Measurements from ENCODE around the gene TAF7L.

GRCh38 chrX:101252634-101253033 is 38.5 kb downstream of the TAF7L start:
- TF ChIP-seq, protein P1, sequence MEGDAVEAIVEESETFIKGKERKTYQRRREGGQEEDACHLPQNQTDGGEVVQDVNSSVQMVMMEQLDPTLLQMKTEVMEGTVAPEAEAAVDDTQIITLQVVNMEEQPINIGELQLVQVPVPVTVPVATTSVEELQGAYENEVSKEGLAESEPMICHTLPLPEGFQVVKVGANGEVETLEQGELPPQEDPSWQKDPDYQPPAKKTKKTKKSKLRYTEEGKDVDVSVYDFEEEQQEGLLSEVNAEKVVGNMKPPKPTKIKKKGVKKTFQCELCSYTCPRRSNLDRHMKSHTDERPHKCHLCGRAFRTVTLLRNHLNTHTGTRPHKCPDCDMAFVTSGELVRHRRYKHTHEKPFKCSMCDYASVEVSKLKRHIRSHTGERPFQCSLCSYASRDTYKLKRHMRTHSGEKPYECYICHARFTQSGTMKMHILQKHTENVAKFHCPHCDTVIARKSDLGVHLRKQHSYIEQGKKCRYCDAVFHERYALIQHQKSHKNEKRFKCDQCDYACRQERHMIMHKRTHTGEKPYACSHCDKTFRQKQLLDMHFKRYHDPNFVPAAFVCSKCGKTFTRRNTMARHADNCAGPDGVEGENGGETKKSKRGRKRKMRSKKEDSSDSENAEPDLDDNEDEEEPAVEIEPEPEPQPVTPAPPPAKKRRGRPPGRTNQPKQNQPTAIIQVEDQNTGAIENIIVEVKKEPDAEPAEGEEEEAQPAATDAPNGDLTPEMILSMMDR (conservative IDR thresholded peaks at IDR 0.05; ENCODE audit: low read depth, low read length): no peak
- no peak for TF ChIP-seq EZH2 (IDR thresholded peaks at IDR 0.05; ENCODE audit: low read length, unreplicated experiment)

Measured in PC-3 (cell line).